GM20431 (cell line): ENCODE results near the gene OOSP2.
"Not testable (repeated sequence)": the region's sequence is repeated elsewhere in the genome, so short reads cannot be mapped to it uniquely, and the experiment has no call there.

Source experiments
- in situ Hi-C: fragments of 300-500 bp; cut with MseI, MboI; formaldehyde crosslinking; loops from one replicate; pipeline ENCODE4 v1.15.0; 2020; ENCODE audit warnings: low sequenced_read_pairs; ENCODE audit not compliant: unreplicated experiment

OOSP2 gene

GRCh38 chr11:60040109-60040508 lies at the start of gene OOSP2:
Gene OOSP2, plus strand, starts transcription at chr11:60040409. Its CDS starts 51 bp downstream, at chr11:60040460.
- in situ Hi-C loops: no loop called here

- in situ Hi-C loops: no loop called here
Measured at GRCh38 chr11:59990421-59990820, 49.8 kb upstream of the OOSP2 start.

GRCh38 chr11:59992425-59992824 lies 47.8 kb upstream of the OOSP2 start:
- in situ Hi-C loops: no loop called here

DNA sequence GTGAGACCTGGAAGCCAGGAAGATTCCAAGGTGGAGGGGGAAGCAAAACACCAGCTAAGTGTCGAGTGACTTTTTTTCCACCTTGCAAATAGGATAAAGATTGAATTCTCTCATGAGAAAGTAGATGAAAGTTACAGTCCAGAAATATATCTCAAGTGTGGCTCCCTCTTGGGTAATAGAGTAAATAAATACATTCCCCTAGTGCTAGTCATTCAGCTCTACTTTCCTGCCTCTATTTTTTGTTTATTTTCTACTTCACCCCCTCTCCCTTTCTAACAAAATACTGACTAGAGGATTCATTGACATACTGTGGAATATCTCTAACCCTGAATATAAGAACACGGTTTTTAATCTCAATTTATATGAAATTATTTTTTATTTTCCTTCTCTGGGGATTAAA lies 42.4 kb upstream of the OOSP2 start:
- in situ Hi-C loops: no loop called here

DNA sequence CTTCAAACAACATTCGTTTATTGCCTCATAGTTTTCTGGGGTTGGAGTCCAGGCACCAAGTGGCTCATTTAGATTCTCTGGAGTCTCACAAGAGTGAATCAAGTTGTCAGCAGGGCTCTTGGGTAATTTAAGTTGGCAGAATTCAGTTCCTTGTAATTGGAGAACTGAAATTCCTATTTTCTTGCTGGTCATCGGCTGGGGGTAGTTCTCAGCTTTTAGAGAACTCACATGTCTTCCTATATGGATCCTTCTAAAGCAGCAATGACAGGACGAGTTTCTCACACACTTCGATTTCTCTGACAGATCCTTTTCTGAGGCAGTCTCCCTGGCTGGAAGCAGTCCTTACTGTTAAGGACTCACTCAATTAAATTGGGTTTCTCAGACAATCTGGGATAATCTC lies 40.5 kb upstream of the OOSP2 start:
- in situ Hi-C loops: no loop called here

DNA sequence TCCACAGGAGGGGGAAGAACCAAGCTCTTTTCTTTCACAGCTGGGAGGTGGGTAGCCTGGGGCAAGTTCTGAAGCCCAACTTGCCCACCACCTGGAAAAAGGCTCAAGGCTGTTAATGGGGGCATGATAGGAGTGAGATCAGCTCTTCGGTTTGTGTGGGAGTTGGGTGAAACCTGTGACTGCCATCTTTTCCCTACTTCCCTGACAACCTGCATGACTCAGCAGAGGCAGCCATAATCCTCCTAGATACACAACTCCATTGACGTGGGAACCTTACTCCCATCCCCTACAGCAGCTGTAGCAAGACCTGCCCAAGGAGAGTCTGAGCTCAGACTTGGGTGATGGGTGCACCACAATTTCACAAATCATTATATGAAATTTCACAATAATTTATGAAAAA lies 36.5 kb upstream of the OOSP2 start:
- in situ Hi-C loops: no loop called here

DNA sequence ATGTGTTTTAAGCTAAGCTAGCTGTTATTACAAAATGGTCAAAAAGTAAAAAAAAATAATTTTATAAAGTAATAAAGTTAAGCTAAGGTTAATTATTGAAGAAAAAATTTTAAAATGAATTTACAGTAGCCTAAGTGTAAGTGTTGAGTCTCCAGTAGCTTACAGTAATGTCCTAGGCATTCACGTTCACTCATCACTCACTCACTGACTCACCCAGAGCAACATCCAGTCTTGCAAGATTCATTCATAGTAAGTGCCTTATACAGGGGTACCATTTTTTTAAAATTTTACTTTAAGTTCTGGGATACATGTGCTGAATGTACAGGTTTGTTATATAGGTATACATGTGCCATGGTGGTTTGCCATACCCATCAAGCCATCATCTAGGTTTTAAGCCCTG lies 34.8 kb upstream of the OOSP2 start:
- in situ Hi-C loops: no loop called here

DNA sequence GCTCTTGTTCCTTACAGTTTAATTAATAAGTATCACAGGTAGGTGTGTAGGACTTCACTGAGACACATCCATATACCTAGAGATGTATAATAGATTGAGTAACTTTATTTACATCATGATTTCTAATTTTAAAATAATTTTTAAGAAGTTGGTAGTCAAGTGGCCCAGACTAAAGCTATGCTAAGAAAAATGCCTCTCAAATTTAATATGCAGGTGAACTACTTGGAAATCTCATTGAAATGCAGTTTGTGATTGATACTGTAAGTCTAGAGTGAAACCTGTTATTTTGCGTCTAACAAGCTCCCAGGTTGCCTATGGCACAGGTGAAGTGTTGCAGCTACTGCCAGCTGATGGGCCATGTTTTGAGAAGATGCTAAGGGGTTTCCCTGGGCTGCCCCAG lies 23.3 kb upstream of the OOSP2 start, which contains the start of gene OOSP4B:
OOSP4B (plus strand) TSS at position 301 of the 400 bp plus-strand sequence.
- in situ Hi-C loops: no loop called here

DNA sequence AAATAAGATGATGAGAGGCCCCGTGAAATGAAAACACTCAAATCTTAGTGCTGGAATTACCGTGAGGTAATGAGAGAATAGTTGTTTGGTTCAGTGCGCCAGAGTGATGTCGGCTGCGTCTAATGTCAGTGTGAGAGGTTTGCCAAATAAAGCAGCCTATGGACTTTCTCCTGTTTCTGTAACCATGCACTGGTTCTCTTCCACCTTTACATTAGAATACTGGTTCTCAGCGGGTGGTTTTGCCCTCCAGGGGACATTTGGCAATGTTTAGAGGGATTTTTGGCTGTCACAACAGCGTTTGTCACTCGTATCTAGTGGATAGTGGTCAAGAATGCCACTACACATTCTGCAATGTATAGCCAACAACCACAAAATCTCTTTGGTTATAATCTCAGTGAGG lies 22.2 kb upstream of the OOSP2 start:
- in situ Hi-C loops: no loop called here

DNA sequence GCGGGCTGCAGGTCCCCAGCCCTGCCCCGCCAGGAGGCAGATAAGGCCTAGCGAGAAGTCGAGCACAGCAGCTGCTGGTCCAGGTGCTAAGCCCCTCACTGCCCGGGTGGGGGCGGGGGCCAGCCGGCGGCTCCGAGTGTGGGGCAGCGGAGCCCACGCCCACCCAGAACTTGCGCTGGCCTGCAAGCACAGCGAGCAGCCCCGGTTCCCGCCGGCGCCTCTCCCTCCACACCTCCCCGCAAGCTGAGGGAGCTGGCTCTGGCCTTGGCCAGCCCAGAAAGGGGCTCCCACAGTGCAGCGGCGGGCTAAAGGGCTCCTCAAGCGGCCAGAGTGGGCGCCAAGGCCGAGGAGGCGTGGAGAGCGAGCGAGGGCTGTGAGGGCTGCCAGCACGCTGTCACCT lies 19.8 kb upstream of the OOSP2 start:
- in situ Hi-C loops: not testable (repeated sequence)

DNA sequence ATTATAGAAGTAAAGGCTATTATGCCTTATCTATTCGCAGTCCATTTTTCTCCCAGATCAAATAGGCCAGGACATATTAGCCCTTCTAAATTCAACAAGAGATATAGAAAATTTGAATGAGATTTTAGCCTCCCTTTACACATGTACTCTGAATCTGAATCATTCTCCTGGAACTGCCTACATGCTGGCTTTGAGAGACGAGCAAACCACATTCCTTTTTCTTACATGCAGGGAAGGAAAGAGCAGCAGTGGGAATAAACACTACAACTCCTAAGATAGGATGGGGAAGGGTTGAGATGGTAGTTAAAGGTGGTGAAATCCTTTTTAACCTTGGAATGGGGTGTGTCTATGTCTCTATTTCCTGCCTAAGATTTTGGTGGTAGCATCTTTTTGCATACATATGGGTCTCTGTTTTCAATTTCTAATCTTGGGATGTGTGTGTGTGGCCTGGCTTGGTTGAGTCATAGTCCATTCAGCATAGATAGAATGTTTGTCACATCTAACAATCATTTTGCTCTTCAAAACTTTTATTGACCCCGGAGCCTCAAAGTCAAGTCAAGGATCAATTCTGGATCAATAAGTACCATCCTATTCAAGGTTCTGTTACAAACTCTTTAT lies 11.1 kb upstream of the OOSP2 start:
- in situ Hi-C loops: no loop called here

GRCh38 chr11:60050422-60050821 lies 10.2 kb downstream of the OOSP2 start:
- in situ Hi-C loops: not testable (repeated sequence)

DNA sequence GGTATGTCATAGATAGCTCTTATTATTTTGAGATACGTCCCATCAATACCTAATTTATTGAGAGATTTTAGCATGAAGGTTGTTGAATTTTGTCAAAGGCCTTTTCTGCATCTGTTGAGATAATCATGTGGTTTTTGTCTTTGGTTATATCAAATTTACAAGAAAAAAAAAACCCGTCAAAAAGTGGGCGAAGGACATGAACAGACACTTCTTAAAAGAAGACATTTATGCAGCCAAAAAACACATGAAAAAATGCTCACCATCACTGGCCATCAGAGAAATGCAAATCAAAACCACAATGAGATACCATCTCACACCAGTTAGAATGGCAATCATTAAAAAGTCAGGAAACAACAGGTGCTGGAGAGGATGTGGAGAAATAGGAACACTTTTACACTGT lies 10.6 kb downstream of the OOSP2 start:
- in situ Hi-C loops: not testable (repeated sequence)

GRCh38 chr11:60056349-60056969 lies 16.2 kb downstream of the OOSP2 start, which contains the start of gene MS4A3:
Gene MS4A3, plus strand, starts transcription at chr11:60056665. Its CDS starts 4,496 bp downstream, at chr11:60061161.
- in situ Hi-C loops: no loop called here

DNA sequence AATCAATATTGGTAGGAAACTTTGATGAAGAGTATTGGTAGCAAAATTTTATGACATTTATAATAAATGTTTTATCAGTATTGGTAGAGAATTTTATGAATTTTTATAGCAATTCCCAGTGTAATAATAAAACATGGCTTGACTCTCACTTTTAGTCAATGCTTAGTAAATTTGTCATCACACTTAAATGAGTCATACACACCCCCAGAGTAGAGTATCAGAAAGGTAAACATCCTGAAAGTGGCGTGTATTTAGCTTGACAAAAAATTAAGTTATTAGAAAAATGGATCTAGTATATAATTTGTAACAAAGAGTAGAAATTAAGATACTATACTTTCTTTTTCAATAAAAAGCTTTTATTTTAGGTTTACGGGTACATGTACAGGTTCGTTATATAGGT lies 18.8 kb downstream of the OOSP2 start:
- in situ Hi-C loops: no loop called here

GRCh38 chr11:60059521-60060240 lies 19.5 kb downstream of the OOSP2 start:
- in situ Hi-C loops: no loop called here

DNA sequence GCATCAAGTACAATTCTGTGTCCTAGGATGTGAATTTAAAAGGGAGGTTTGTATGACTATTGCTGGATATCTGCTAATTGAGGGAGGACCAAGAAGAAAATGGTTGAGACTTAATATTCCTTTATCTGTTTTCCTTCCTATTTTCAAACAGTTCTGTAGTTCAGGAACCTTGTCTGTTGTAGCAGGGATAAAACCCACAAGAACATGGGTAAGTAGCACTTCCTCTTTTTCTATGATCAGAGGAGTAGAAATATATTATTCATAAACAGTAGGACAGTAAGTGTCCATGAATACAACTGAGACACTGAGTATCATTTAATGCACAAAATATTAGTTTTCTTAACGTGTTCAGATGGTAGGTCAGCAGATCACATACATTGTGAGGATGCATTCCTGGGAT lies 23.9 kb downstream of the OOSP2 start:
- in situ Hi-C loops: no loop called here

DNA sequence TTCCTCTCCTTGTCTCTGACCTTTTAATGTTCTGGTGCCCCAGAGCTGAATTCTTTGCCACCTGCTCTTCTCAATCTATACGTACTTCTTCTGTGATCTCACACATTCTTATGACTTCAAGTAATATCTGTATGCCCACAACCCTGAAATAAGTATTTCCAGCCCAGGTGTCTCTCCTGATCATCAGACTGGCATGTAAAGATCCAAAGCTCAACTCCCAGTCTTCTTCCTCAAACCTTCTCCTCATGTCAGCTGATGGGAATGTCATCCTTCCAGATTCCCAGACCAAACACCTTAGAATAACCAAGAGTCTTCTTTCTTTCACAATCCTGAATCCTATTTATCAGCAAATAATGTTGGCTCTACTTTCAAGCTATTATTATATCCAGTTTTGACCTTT lies 25.6 kb downstream of the OOSP2 start:
- in situ Hi-C loops: no loop called here

DNA sequence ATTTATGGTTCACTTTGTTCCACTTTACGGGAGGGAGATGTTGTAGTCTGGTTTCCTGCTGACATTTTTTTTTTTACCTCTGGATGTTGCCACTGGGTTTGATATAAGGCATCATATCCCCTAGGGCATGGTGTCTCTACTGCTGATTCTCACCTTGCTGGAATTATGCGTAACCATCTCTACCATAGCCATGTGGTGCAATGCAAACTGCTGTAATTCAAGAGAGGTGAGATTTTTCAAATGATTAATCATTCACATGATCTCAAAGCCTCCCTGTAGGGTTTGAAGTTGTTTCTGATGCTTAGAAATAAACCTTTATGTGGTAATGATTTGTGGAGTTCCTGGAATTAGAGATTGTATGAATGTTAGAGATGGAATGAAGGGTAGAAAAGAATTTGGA lies 29.2 kb downstream of the OOSP2 start:
- in situ Hi-C loops: no loop called here

DNA sequence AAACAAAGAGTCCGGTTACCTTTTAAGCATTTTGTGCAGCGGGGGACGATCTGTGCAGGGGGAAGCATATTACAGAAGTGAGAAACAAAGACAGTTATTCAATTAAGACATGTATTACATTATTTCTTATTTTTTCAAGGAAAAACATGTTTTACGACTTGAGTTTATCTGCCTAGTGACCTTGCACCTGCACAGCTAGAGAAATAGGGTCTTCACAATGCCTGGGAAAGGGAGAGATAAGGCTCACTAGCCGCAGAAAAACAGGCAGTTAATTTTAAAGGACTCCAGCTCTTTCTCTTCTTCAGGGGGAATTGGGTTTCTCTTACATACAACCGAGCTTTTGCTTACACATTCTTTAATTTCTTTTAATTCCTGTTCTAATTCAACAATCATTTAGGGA lies 31.4 kb downstream of the OOSP2 start:
- in situ Hi-C loops: not testable (repeated sequence)

GRCh38 chr11:60077216-60077817 lies 37.1 kb downstream of the OOSP2 start:
- in situ Hi-C loops: no loop called here
